NT2/D1 (cell line): ENCODE results near the gene HDAC2.

ENCODE experiments used
- SUZ12 ChIP-seq: IDR thresholded peaks from 2 replicates; pipeline ENCODE4 v1.6.1; 2011; ENCODE audit not compliant: insufficient read length, insufficient read depth; ENCODE audit errors: extremely low read depth
- YY1 ChIP-seq: IDR thresholded peaks from 2 replicates; pipeline ENCODE4 v1.6.1; 2011; ENCODE audit not compliant: insufficient read length, insufficient read depth
- ZNF274 ChIP-seq: IDR thresholded peaks from 2 replicates; pipeline ENCODE4 v1.6.1; 2011; ENCODE audit warnings: mild to moderate bottlenecking, low read depth, low read length

- TF ChIP-seq ZNF274 (no peak), YY1 (no peak), SUZ12 (no peak)
Observed at GRCh38 chr6:113982055-113982550, 11.2 kb upstream of the HDAC2 start.
